H9 (cell line): Measurements from ENCODE around the gene HLA-DPB1. TPM values are rescaled to one million over a fixed set of nuclear protein-coding genes. Genes with fewer than 3 reads are reported as not detected.

Source experiments
- DNase-seq: peaks from one replicate; pipeline ENCODE4 v3.0.0-alpha.2; 2017
- H2AFZ ChIP-seq: one replicate; pipeline ENCODE4 v1.6.1; 2013; ENCODE audit warnings: mild to moderate bottlenecking, low read length, control low read depth, moderate library complexity
- H2AK5ac ChIP-seq: 2 replicates; pipeline ENCODE4 v1.6.1; 2013; ENCODE audit warnings: low read length, control low read depth, mixed read lengths; ENCODE audit not compliant: insufficient read length
- H2BK120ac ChIP-seq: one replicate; pipeline ENCODE4 v1.6.1; 2013; ENCODE audit warnings: low read depth, mild to moderate bottlenecking, low read length, control low read depth, inconsistent platforms; ENCODE audit not compliant: poor library complexity, severe bottlenecking
- H2BK12ac ChIP-seq: 2 replicates; pipeline ENCODE4 v1.6.1; 2013; ENCODE audit warnings: low read length, control low read depth, mixed read lengths, low read depth; ENCODE audit not compliant: insufficient read length
- H2BK15ac ChIP-seq: 2 replicates; pipeline ENCODE4 v1.6.1; 2013; ENCODE audit warnings: low read depth, low read length, control low read depth
- H2BK20ac ChIP-seq: one replicate; pipeline ENCODE4 v1.6.1; 2013; ENCODE audit warnings: low read depth, mild to moderate bottlenecking, low read length, control low read depth, inconsistent platforms; ENCODE audit not compliant: poor library complexity, severe bottlenecking
- H2BK5ac ChIP-seq: 2 replicates; pipeline ENCODE4 v1.6.1; 2013; ENCODE audit warnings: low read length, control low read depth, mixed read lengths; ENCODE audit not compliant: insufficient read length
- H3K14ac ChIP-seq: 2 replicates; pipeline ENCODE4 v1.6.1; 2013; ENCODE audit warnings: low read length, control low read depth; ENCODE audit not compliant: insufficient read depth
- H3K18ac ChIP-seq: 2 replicates; pipeline ENCODE4 v1.6.1; 2013; ENCODE audit warnings: low read depth, mild to moderate bottlenecking, mixed read lengths, low read length, control low read depth; ENCODE audit not compliant: insufficient read length
- H3K23ac ChIP-seq: 2 replicates; pipeline ENCODE4 v1.6.1; 2013; ENCODE audit warnings: low read length, control low read depth, mixed read lengths, low read depth; ENCODE audit not compliant: insufficient read length
- H3K23me2 ChIP-seq: 2 replicates; pipeline ENCODE4 v1.6.1; 2013; ENCODE audit warnings: low read depth, mild to moderate bottlenecking, mixed read lengths, low read length, control low read depth; ENCODE audit not compliant: insufficient read length, poor library complexity, severe bottlenecking
- H3K27ac ChIP-seq: 2 replicates; pipeline ENCODE4 v1.5.1; 2013; ENCODE audit warnings: low read length, control low read depth, mixed read lengths, low read depth; ENCODE audit not compliant: insufficient read length
- H3K27me3 ChIP-seq: 2 replicates; pipeline ENCODE4 v1.6.1; 2013; ENCODE audit warnings: low read length, control low read depth, inconsistent platforms; ENCODE audit not compliant: insufficient read depth
- H3K4ac ChIP-seq: 2 replicates; pipeline ENCODE4 v1.6.1; 2013; ENCODE audit warnings: low read depth, mild to moderate bottlenecking, control low read depth, inconsistent platforms, low read length, moderate library complexity
- H3K4me1 ChIP-seq: 2 replicates; pipeline ENCODE4 v1.6.1; 2013; ENCODE audit warnings: low read length, control low read depth, inconsistent platforms; ENCODE audit not compliant: insufficient read depth
- H3K4me2 ChIP-seq: 2 replicates; pipeline ENCODE4 v1.6.1; 2013; ENCODE audit warnings: low read length, control low read depth, mixed read lengths; ENCODE audit not compliant: insufficient read length, insufficient read depth
- H3K56ac ChIP-seq: 2 replicates; pipeline ENCODE4 v1.6.1; 2013; ENCODE audit warnings: low read depth, mild to moderate bottlenecking, mixed read lengths, low read length, control low read depth; ENCODE audit not compliant: insufficient read length
- H3K79me1 ChIP-seq: 2 replicates; pipeline ENCODE4 v1.6.1; 2013; ENCODE audit warnings: low read depth, mild to moderate bottlenecking, moderate library complexity, low read length, control low read depth, inconsistent platforms; ENCODE audit not compliant: insufficient read depth, poor library complexity, severe bottlenecking
- H3K79me2 ChIP-seq: 2 replicates; pipeline ENCODE4 v1.6.1; 2013; ENCODE audit warnings: low read length, control low read depth, inconsistent platforms; ENCODE audit not compliant: insufficient read depth
- H3K9ac ChIP-seq: 2 replicates; pipeline ENCODE4 v1.6.1; 2013; ENCODE audit warnings: low read length, control low read depth, mixed read lengths; ENCODE audit not compliant: insufficient read length; ENCODE audit errors: extremely low read depth
- H3K9me3 ChIP-seq: one replicate; pipeline ENCODE4 v1.6.1; 2013; ENCODE audit warnings: low read depth, low read length, inconsistent platforms; ENCODE audit not compliant: control insufficient read depth
- H3T11ph ChIP-seq: one replicate; pipeline ENCODE4 v1.6.1; 2013; ENCODE audit warnings: mild to moderate bottlenecking, low read length, control low read depth, inconsistent platforms
- H4K20me1 ChIP-seq: one replicate; pipeline ENCODE4 v1.6.1; 2013; ENCODE audit not compliant: control insufficient read depth, insufficient read length, insufficient read depth
- H4K5ac ChIP-seq: 2 replicates; pipeline ENCODE4 v1.6.1; 2013; ENCODE audit warnings: low read depth, mild to moderate bottlenecking, mixed read lengths, low read length, control low read depth; ENCODE audit not compliant: insufficient read length
- H4K8ac ChIP-seq: replicated peaks from 2 replicates; pipeline ENCODE4 v1.6.1; 2013; ENCODE audit warnings: low read length, control low read depth, mixed read lengths, low read depth; ENCODE audit not compliant: insufficient read length
- H4K91ac ChIP-seq: 2 replicates; pipeline ENCODE4 v1.6.1; 2013; ENCODE audit warnings: low read depth, mild to moderate bottlenecking, moderate library complexity, mixed read lengths, low read length, control low read depth; ENCODE audit not compliant: insufficient read length
- H3K27ac Mint-ChIP-seq, 3 experiments: 2 replicates in 2 of 3; 3 replicates in 1 of 3; pipeline ENCODE4 v1.8.0; 2020 to 2021; ENCODE audit warnings: mixed read lengths in 3 of 3, mild to moderate bottlenecking in 1 of 3, moderate library complexity in 1 of 3
- H3K27me3 Mint-ChIP-seq: 2 replicates; pipeline ENCODE4 v1.8.0; 2021; ENCODE audit warnings: low read depth, mild to moderate bottlenecking, moderate library complexity, mixed read lengths
- H3K36me3 Mint-ChIP-seq, 3 experiments: 2 replicates in 2 of 3; 3 replicates in 1 of 3; pipeline ENCODE4 v1.8.0; 2020 to 2021; ENCODE audit warnings: low read depth in 3 of 3, mixed read lengths in 3 of 3; ENCODE audit not compliant: insufficient read depth in 1 of 3
- H3K4me1 Mint-ChIP-seq, 2 experiments: 2 replicates each; pipeline ENCODE4 v1.8.0; 2020; ENCODE audit warnings: mixed read lengths in 2 of 2
- H3K4me3 Mint-ChIP-seq, 2 experiments: 2 replicates in 1 of 2; 3 replicates in 1 of 2; pipeline ENCODE4 v1.8.0; 2020 to 2021; ENCODE audit warnings: mild to moderate bottlenecking in 2 of 2, mixed read lengths in 2 of 2, moderate library complexity in 1 of 2
- H3K9me3 Mint-ChIP-seq, 2 experiments: 2 replicates in 1 of 2; 3 replicates in 1 of 2; pipeline ENCODE4 v1.8.0; 2020; ENCODE audit warnings: mild to moderate bottlenecking in 2 of 2, mixed read lengths in 2 of 2, moderate library complexity in 1 of 2
- CTCF ChIP-seq: fragments of 200-600 bp; sonication (generic); conservative IDR thresholded peaks from 3 replicates; pipeline ENCODE4 v1.8.0; 2021; ENCODE audit warnings: antibody characterized with exemption, mild to moderate bottlenecking
- WGBS: extraction: QIAGEN DNeasy Blood & Tissue Kit; methylation state at CpG from one replicate; pipeline ENCODE4 v1.1.7; 2013; ENCODE audit warnings: missing lambda C conversion rate, low lambda C conversion rate, mixed read lengths; ENCODE audit not compliant: insufficient read length; ENCODE audit errors: extremely low coverage; 5-methylcytosine and 5-hydroxymethylcytosine counted together
- total RNA-seq: library from RNA; stranded (reverse); gene quantifications from 2 replicates; pipeline ENCODE4 v1.2.1, GENCODE V29; 2021

The HLA-DPB1 gene
- total RNA-seq, 1 experiment from 2014 or later: 23.6 TPM

GRCh38 chr6:33076406-33076934 lies 680 bp downstream of the HLA-DPB1 start:
- Mint-ChIP-seq H3K27ac (no peak overlapping the region), H3K36me3 (peaks cover 0 to 6% (median under 1%) of the 10 kb centered on the region in 3 experiments; a peak in 1 of 7 replicates), H3K4me3 (no peak overlapping the region), H3K4me1 (peaks cover 18 to 22% of the 10 kb centered on the region in 2 experiments), H3K27me3 (peaks cover 19% of the 10 kb centered on the region), H3K9me3 (peaks cover 0 to 6% of the 10 kb centered on the region in 2 experiments; a peak in 2 of 5 replicates)
- no peak overlapping the region for H3K14ac ChIP-seq
- H3K4ac ChIP-seq: no peak overlapping the region
- no peak overlapping the region for H2BK5ac ChIP-seq
- H2BK15ac ChIP-seq: no peak overlapping the region
- no peak for DNase-seq
- H3K27ac ChIP-seq: no peak overlapping the region
- H3K4me2 ChIP-seq: no peak overlapping the region
- H3T11ph ChIP-seq: no peak overlapping the region
- no peaks in the 10 kb centered on the region for H3K79me2 ChIP-seq
- no peaks in the 10 kb centered on the region; the same call in 1 of the 2 replicates for H3K27me3 ChIP-seq
- H3K4me1 ChIP-seq: peaks cover 5% of the 10 kb centered on the region; the same call in 1 of the 2 replicates
- WGBS: no CpG with 5 or more reads among the region's 3 CpGs
- H4K5ac ChIP-seq: no peak overlapping the region
- H2BK20ac ChIP-seq: no peak overlapping the region
- no peak overlapping the region for H2AFZ ChIP-seq
- H3K79me1 ChIP-seq: no peaks in the 10 kb centered on the region
- H3K23ac ChIP-seq: no peak overlapping the region
- H3K18ac ChIP-seq: no peak overlapping the region
- H3K23me2 ChIP-seq: peaks cover 9% of the 10 kb centered on the region
- no peak overlapping the region for H4K91ac ChIP-seq
- no peak overlapping the region for H2BK12ac ChIP-seq
- no peaks in the 10 kb centered on the region for H3K9me3 ChIP-seq
- H3K56ac ChIP-seq: no peak overlapping the region
- no peak overlapping the region for H4K8ac ChIP-seq
- no peak for TF ChIP-seq CTCF
- no peak overlapping the region for H2BK120ac ChIP-seq
- H2AK5ac ChIP-seq: no peak overlapping the region
- no peaks in the 10 kb centered on the region for H4K20me1 ChIP-seq
- H3K9ac ChIP-seq: no peak overlapping the region
